HEK293 (cell line): ENCODE data around the gene COA6.

Source experiments
- CTCF ChIA-PET: fragments of 350-600 bp; formaldehyde crosslinking; extraction: SDS; loops from one replicate; lab custom pipeline; 2021; ENCODE audit warnings: antibody characterized with exemption; lab: Yijun Ruan, JAX
- POLR2A ChIA-PET: fragments of 300-600 bp; formaldehyde crosslinking; extraction: SDS; loops from one replicate; lab custom pipeline; 2020; ENCODE audit warnings: antibody characterized with exemption, inconsistent platforms; lab: Yijun Ruan, JAX
- H3K27ac ChIP-seq: fragments of 200-500 bp; sonication (Bioruptor generic); 2 replicates; pipeline ENCODE4 v1.5.1; 2014; ENCODE audit warnings: low read depth, low read length, control low read depth, inconsistent platforms; ENCODE audit errors: extremely low read depth
- H3K36me3 ChIP-seq, 2 experiments: fragments of 200-500 bp in 1 of 2; sonication (Bioruptor generic) in 1 of 2; 1 replicate in 1 of 2; 2 replicates in 1 of 2; pipeline ENCODE4 v1.5.1; 2014 to 2017; ENCODE audit warnings: inconsistent platforms in 2 of 2, low read length in 2 of 2; ENCODE audit not compliant: control insufficient read depth in 2 of 2, insufficient read depth in 1 of 2
- H3K4me1 ChIP-seq: fragments of 200-500 bp; sonication (Bioruptor generic); 2 replicates; pipeline ENCODE4 v1.5.1; 2014; ENCODE audit warnings: mild to moderate bottlenecking, low read length, inconsistent platforms; ENCODE audit not compliant: control insufficient read depth, insufficient read depth
- H3K4me3 ChIP-seq: 2 replicates; pipeline ENCODE4 v1.5.1; 2011; ENCODE audit warnings: low read depth, mild to moderate bottlenecking, control low read depth, low read length, moderate library complexity
- H3K9me3 ChIP-seq: fragments of 200-500 bp; sonication (Bioruptor generic); 2 replicates; pipeline ENCODE4 v1.5.1; 2014; ENCODE audit warnings: low read depth, low read length, inconsistent platforms; ENCODE audit not compliant: control insufficient read depth, insufficient read depth
- GLIS1 ChIP-seq: fragments of 450-650 bp; formaldehyde crosslinking; IDR thresholded peaks from 2 replicates; pipeline ENCODE4 v1.5.1; 2016; ENCODE audit warnings: missing biosample characterization, missing genetic modification characterization
- KLF1 ChIP-seq: fragments of 450-650 bp; formaldehyde crosslinking; IDR thresholded peaks from 2 replicates; pipeline ENCODE4 v1.5.1; 2016; ENCODE audit warnings: missing biosample characterization, missing genetic modification characterization
- KLF8 ChIP-seq: fragments of 450-650 bp; formaldehyde crosslinking; IDR thresholded peaks from 2 replicates; pipeline ENCODE4 v1.5.1; 2016; ENCODE audit warnings: missing biosample characterization, missing genetic modification characterization
- RBAK ChIP-seq: fragments of 450-650 bp; formaldehyde crosslinking; IDR thresholded peaks from 2 replicates; pipeline ENCODE4 v1.5.1; 2016; ENCODE audit warnings: missing biosample characterization, missing genetic modification characterization
- SALL2 ChIP-seq: fragments of 450-650 bp; formaldehyde crosslinking; IDR thresholded peaks from 2 replicates; pipeline ENCODE4 v1.5.0; 2017; ENCODE audit warnings: missing biosample characterization, mild to moderate bottlenecking, missing genetic modification characterization, borderline replicate concordance
- ZFP37 ChIP-seq: fragments of 450-650 bp; formaldehyde crosslinking; IDR thresholded peaks from 2 replicates; pipeline ENCODE4 v1.5.1; 2016; ENCODE audit warnings: missing biosample characterization, missing genetic modification characterization
- ZFP41 ChIP-seq: fragments of 450-650 bp; formaldehyde crosslinking; IDR thresholded peaks from 2 replicates; pipeline ENCODE4 v1.5.1; 2016; ENCODE audit warnings: missing biosample characterization, missing genetic modification characterization, borderline replicate concordance
- ZFP69B ChIP-seq: fragments of 450-650 bp; formaldehyde crosslinking; IDR thresholded peaks from 2 replicates; pipeline ENCODE4 v1.5.1; 2016; ENCODE audit warnings: missing biosample characterization, missing genetic modification characterization
- ZNF114 ChIP-seq: fragments of 450-650 bp; formaldehyde crosslinking; IDR thresholded peaks from 2 replicates; pipeline ENCODE4 v1.5.0; 2017; ENCODE audit warnings: missing biosample characterization, missing genetic modification characterization
- ZNF121 ChIP-seq: fragments of 450-650 bp; formaldehyde crosslinking; IDR thresholded peaks from 2 replicates; pipeline ENCODE4 v1.5.1; 2016; ENCODE audit warnings: missing biosample characterization, missing genetic modification characterization
- ZNF146 ChIP-seq: fragments of 450-650 bp; formaldehyde crosslinking; IDR thresholded peaks from 2 replicates; pipeline ENCODE4 v1.5.1; 2016; ENCODE audit warnings: missing biosample characterization, missing genetic modification characterization
- ZNF221 ChIP-seq: fragments of 450-650 bp; formaldehyde crosslinking; IDR thresholded peaks from 2 replicates; pipeline ENCODE4 v1.5.1; 2017; ENCODE audit warnings: missing biosample characterization, missing genetic modification characterization, borderline replicate concordance
- ZNF366 ChIP-seq: fragments of 450-650 bp; formaldehyde crosslinking; conservative IDR thresholded peaks from 2 replicates; pipeline ENCODE4 v1.5.1; 2016; ENCODE audit warnings: missing biosample characterization, missing genetic modification characterization
- ZNF423 ChIP-seq: fragments of 450-650 bp; formaldehyde crosslinking; IDR thresholded peaks from 2 replicates; pipeline ENCODE4 v1.5.1; 2016; ENCODE audit warnings: missing biosample characterization, missing genetic modification characterization
- ZNF426 ChIP-seq: fragments of 450-650 bp; formaldehyde crosslinking; IDR thresholded peaks from 2 replicates; pipeline ENCODE4 v1.5.1; 2017; ENCODE audit warnings: missing biosample characterization, missing genetic modification characterization, mild to moderate bottlenecking, inconsistent platforms, moderate library complexity
- ZNF501 ChIP-seq: fragments of 450-650 bp; formaldehyde crosslinking; IDR thresholded peaks from 2 replicates; pipeline ENCODE4 v1.5.1; 2016; ENCODE audit warnings: missing biosample characterization, missing genetic modification characterization
- ZNF600 ChIP-seq: fragments of 450-650 bp; formaldehyde crosslinking; IDR thresholded peaks from 2 replicates; pipeline ENCODE4 v1.5.1; 2016; ENCODE audit warnings: missing biosample characterization, missing genetic modification characterization
- ZNF610 ChIP-seq: fragments of 450-650 bp; formaldehyde crosslinking; IDR thresholded peaks from 2 replicates; pipeline ENCODE4 v1.5.1; 2016; ENCODE audit warnings: missing biosample characterization, missing genetic modification characterization, borderline replicate concordance
- ZNF658 ChIP-seq: fragments of 450-650 bp; formaldehyde crosslinking; IDR thresholded peaks from 2 replicates; pipeline ENCODE4; 2016; ENCODE audit warnings: missing biosample characterization, missing genetic modification characterization
- ZNF670 ChIP-seq: fragments of 450-650 bp; formaldehyde crosslinking; IDR thresholded peaks from 2 replicates; pipeline ENCODE4 v1.5.1; 2016; ENCODE audit warnings: missing biosample characterization, missing genetic modification characterization, low read depth
- TF ChIP-seq, protein P1 (sequence below): fragments of 450-650 bp; formaldehyde crosslinking; IDR thresholded peaks from 2 replicates; pipeline ENCODE4 v1.5.1; 2016; ENCODE audit warnings: missing biosample characterization, missing genetic modification characterization
- TF ChIP-seq, protein P2 (sequence below): fragments of 450-650 bp; formaldehyde crosslinking; conservative IDR thresholded peaks from 2 replicates; pipeline ENCODE4 v1.5.1; 2016; ENCODE audit warnings: low read depth, missing biosample characterization, missing genetic modification characterization
- TF ChIP-seq, protein P3 (sequence below): fragments of 450-650 bp; IDR thresholded peaks from 2 replicates; pipeline ENCODE4 v1.5.1; 2018; ENCODE audit warnings: missing biosample characterization, missing genetic modification characterization
- TF ChIP-seq, protein P4 (sequence below): fragments of 450-650 bp; formaldehyde crosslinking; IDR thresholded peaks from 2 replicates; pipeline ENCODE4 v1.5.1; 2017; ENCODE audit warnings: missing biosample characterization, missing genetic modification characterization

COA6 gene

DNA sequence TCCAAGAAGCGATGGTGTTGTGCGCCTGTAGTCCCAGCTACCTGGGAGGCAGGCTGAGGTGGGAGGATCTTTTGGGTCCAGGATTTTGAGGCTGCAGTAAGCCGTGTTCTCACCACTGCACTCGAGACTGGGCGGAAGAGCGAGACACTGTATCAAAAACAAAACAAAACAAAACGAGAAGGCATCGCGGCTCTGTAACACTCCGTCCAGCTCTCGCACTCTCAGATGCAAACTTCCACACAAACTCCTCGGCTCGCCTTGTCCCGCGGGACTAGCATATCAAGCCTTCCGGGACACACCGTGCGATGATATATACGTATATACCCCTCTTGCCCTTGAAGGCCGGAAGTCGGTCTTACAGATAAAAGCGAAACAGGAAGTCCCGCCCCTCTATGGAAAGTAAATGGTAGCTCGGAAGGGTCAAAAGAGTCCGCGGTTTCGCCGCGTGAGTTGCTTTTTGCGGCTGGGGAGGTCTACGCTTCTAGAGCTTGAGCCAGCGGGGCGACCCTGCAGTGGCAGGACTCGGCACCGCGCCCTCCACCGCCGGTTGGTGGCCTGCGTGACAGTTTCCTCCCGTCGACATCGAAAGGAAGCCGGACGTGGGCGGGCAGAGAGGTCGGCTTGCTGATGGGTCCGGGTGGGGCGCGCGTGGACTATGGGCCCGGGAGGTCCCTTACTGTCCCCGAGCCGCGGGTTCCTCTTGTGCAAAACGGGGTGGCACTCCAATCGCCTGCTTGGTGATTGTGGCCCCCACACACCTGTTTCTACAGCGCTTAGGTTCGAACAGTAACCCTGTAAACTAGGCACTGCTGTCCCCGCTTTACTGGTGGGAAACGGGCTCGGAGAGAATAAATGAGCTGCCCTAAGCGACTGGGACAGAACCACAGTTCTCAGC lies at the start of gene COA6 (continued):
- TF ChIP-seq ZNF146 (tag by site-specific recombination) = 0 out of 2 replicates have a peak, but pooled peaks have one; percentile 5
- peak; percentile 98 for TF ChIP-seq ZFP37 (tag by site-specific recombination)

DNA sequence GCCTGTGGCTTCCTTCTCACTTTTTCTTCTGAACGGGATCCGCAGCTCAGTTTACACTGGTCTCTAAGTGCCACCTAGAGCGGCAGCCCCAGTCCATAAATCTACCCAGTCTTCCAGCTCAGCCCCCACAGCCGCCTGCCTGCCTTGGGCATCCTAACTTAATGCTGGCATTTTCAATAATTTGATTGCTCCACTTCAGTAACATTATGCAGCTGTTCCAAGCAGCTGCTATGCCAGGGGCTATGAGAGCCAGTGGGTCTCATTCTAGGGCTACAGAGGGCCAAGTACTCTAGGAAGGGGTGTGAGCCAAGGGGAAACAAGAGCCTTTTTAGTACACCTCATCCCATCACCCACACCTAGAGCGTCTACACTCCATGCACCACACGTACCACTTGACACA lies 48.4 kb upstream of the COA6 start:
- CTCF ChIA-PET = interaction anchor here (0.6 to 14.1 kb wide), 7 partner anchors 9 to 999 kb away, joined by 3 to 199 read pairs (median 3); no protein-coding TSS in a partner anchor
- Histone ChIP-seq H3K9me3 (no peaks in the 10 kb centered on the region), H3K4me3 (no peak overlapping the region), H3K4me1 (no peaks in the 10 kb centered on the region), H3K27ac (no peak overlapping the region), H3K36me3 (no peaks in the 10 kb centered on the region)
- TF ChIP-seq ZNF423 (no peak), ZFP69B (tag by site-specific recombination) (no peak)
- POLR2A ChIA-PET = no interaction called here

DNA sequence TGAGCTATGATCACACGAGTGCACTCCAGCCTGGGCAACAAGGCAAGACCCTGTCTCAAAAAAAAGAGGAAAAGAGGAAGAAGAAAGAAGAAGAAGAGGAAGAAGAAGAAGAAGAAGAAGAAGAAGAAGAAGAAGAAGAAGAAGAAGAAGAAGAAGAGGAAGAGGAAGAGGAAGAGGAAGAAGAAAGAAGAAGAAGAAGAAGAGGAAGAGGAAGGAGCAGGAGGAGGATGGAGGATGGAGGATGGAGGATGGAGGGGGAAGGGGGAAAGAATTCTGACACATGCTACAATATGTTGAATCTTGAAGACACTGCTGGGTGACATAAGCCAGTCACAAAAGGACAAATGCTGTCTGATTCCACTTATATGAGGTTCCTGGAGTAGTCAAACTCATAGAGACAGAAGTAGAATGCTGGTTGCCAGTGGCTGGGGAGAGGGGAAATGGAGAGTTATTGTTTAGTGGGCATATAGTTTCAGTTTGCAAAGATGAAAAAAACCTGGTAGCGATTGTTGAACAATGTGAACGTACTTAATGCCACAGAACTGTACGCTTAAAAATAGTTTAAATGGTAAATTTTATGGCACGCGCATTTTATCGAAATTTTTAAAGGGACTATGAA lies 47.3 kb upstream of the COA6 start:
- Histone ChIP-seq H3K27ac (no peak overlapping the region), H3K9me3 (no peaks in the 10 kb centered on the region), H3K4me1 (no peaks in the 10 kb centered on the region), H3K4me3 (peak overlapping the region; percentile 39), H3K36me3 (no peaks in the 10 kb centered on the region)
- CTCF ChIA-PET = interaction anchor here (0.6 to 14.1 kb wide), 32 partner anchors 10 to 974 kb away, joined by 3 to 199 read pairs (median 4); partner anchors contain the start of gene COA6
- POLR2A ChIA-PET = interaction anchor here (0.7 to 1.7 kb wide), 2 partner anchors 48 to 148 kb away, joined by 3 to 8 read pairs; partner anchors contain the start of gene COA6
- TF ChIP-seq ZNF426 (no peak), ZNF658 (tag by site-specific recombination) (no peak), RBAK (no peak), ZNF610 (no peak), ZNF121 (tag by site-specific recombination) (no peak), ZNF221 (tag by site-specific recombination) (no peak), ZFP41 (no peak), ZNF670 (no peak), KLF1 (0 out of 2 replicates have a peak, but pooled peaks have one; percentile 14), KLF8 (tag by site-specific recombination) (no peak), ZNF501 (tag by site-specific recombination) (no peak), GLIS1 (tag by site-specific recombination) (no peak), ZNF366 (tag by site-specific recombination) (peak; percentile 60), ZNF114 (tag by site-specific recombination) (no peak), ZNF600 (tag by site-specific recombination) (no peak), SALL2 (tag by site-specific recombination) (no peak)
- TF ChIP-seq, protein P1, sequence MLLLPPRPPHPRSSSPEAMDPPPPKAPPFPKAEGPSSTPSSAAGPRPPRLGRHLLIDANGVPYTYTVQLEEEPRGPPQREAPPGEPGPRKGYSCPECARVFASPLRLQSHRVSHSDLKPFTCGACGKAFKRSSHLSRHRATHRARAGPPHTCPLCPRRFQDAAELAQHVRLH (tag by site-specific recombination) = no peak
- TF ChIP-seq, protein P2, sequence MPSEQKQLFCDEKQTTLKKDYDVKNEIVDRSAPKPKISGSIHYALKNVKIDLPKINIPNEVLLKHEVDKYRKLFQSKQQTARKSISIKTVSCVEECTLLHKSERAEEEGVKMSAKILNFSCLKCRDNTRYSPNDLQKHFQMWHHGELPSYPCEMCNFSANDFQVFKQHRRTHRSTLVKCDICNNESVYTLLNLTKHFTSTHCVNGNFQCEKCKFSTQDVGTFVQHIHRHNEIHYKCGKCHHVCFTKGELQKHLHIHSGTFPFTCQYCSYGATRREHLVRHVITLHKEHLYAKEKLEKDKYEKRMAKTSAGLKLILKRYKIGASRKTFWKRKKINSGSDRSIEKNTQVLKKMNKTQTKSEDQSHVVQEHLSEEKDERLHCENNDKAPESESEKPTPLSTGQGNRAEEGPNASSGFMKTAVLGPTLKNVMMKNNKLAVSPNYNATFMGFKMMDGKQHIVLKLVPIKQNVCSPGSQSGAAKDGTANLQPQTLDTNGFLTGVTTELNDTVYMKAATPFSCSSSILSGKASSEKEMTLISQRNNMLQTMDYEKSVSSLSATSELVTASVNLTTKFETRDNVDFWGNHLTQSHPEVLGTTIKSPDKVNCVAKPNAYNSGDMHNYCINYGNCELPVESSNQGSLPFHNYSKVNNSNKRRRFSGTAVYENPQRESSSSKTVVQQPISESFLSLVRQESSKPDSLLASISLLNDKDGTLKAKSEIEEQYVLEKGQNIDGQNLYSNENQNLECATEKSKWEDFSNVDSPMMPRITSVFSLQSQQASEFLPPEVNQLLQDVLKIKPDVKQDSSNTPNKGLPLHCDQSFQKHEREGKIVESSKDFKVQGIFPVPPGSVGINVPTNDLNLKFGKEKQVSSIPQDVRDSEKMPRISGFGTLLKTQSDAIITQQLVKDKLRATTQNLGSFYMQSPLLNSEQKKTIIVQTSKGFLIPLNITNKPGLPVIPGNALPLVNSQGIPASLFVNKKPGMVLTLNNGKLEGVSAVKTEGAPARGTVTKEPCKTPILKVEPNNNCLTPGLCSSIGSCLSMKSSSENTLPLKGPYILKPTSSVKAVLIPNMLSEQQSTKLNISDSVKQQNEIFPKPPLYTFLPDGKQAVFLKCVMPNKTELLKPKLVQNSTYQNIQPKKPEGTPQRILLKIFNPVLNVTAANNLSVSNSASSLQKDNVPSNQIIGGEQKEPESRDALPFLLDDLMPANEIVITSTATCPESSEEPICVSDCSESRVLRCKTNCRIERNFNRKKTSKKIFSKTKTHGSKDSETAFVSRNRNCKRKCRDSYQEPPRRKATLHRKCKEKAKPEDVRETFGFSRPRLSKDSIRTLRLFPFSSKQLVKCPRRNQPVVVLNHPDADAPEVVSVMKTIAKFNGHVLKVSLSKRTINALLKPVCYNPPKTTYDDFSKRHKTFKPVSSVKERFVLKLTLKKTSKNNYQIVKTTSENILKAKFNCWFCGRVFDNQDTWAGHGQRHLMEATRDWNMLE = no peak
- TF ChIP-seq, protein P3, sequence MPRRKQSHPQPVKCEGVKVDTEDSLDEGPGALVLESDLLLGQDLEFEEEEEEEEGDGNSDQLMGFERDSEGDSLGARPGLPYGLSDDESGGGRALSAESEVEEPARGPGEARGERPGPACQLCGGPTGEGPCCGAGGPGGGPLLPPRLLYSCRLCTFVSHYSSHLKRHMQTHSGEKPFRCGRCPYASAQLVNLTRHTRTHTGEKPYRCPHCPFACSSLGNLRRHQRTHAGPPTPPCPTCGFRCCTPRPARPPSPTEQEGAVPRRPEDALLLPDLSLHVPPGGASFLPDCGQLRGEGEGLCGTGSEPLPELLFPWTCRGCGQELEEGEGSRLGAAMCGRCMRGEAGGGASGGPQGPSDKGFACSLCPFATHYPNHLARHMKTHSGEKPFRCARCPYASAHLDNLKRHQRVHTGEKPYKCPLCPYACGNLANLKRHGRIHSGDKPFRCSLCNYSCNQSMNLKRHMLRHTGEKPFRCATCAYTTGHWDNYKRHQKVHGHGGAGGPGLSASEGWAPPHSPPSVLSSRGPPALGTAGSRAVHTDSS = peak; percentile 94
- TF ChIP-seq, protein P4, sequence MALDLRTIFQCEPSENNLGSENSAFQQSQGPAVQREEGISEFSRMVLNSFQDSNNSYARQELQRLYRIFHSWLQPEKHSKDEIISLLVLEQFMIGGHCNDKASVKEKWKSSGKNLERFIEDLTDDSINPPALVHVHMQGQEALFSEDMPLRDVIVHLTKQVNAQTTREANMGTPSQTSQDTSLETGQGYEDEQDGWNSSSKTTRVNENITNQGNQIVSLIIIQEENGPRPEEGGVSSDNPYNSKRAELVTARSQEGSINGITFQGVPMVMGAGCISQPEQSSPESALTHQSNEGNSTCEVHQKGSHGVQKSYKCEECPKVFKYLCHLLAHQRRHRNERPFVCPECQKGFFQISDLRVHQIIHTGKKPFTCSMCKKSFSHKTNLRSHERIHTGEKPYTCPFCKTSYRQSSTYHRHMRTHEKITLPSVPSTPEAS (tag by site-specific recombination) = no peak
